HG02973 (cell line): ENCODE measurements around the gene PSMD7.
"Not testable (repeated sequence)": the region's sequence is repeated elsewhere in the genome, so short reads cannot be mapped to it uniquely, and the experiment has no call there.

ENCODE experiments used
- ATAC-seq: cut with Tn5 transposase; IDR thresholded peaks from one replicate; pipeline ENCODE4 v1.9.1; 2021; ENCODE audit warnings: moderate library complexity; ENCODE audit not compliant: unreplicated experiment

Gene PSMD7

GRCh38 chr16:74353038-74353437 lies 56.4 kb downstream of the PSMD7 start:
- ATAC-seq, result not testable (repeated sequence)
